Neural cell (in vitro differentiated cells): ENCODE measurements around the gene MYO1F. TPM values are rescaled to one million over a fixed set of nuclear protein-coding genes. Genes with fewer than 3 reads are reported as not detected.

Experiments used
- H2AFZ ChIP-seq: fragments of 200-600, 300-800 bp; sonication (generic), shearing (Covaris generic); 2 replicates; pipeline ENCODE4 v1.6.0; 2014; ENCODE audit warnings: low read depth, mild to moderate bottlenecking, antibody characterized with exemption, low read length, moderate library complexity
- H3F3A ChIP-seq: fragments of 200-600 bp; shearing (Covaris generic); 2 replicates; pipeline ENCODE4 v1.6.1; 2016; ENCODE audit warnings: mild to moderate bottlenecking, moderate library complexity, mixed read lengths, antibody characterized with exemption, low read length; ENCODE audit not compliant: insufficient read depth, poor library complexity, severe bottlenecking
- H3K27ac ChIP-seq: fragments of 200-600, 300-800 bp; sonication (generic), shearing (Covaris generic); 2 replicates; pipeline ENCODE4 v1.5.1; 2014; ENCODE audit warnings: mild to moderate bottlenecking, low read length, moderate library complexity
- H3K27me3 ChIP-seq: fragments of 300-800, 200-600 bp; sonication (generic), shearing (Covaris generic); 2 replicates; pipeline ENCODE4 v1.6.0; 2014; ENCODE audit warnings: mild to moderate bottlenecking, low read depth, low read length, moderate library complexity; ENCODE audit not compliant: insufficient read depth
- H3K36me3 ChIP-seq: fragments of 300-800, 200-600 bp; sonication (generic), shearing (Covaris generic); 2 replicates; pipeline ENCODE4 v1.5.1; 2014; ENCODE audit warnings: mild to moderate bottlenecking, antibody characterized with exemption, low read length, moderate library complexity; ENCODE audit not compliant: insufficient read depth
- H3K4me2 ChIP-seq: fragments of 300-800, 200-600 bp; sonication (generic), shearing (Covaris generic); 2 replicates; pipeline ENCODE4 v1.6.0; 2014; ENCODE audit warnings: mild to moderate bottlenecking, low read length
- H3K4me3 ChIP-seq: fragments of 300-800, 200-600 bp; sonication (generic), shearing (Covaris generic); 2 replicates; pipeline ENCODE4 v1.5.1; 2014; ENCODE audit warnings: mild to moderate bottlenecking, low read length, moderate library complexity
- H3K79me2 ChIP-seq: fragments of 200-600 bp; shearing (Covaris generic); replicated peaks from 2 replicates; pipeline ENCODE4 v1.6.0; 2014; ENCODE audit warnings: mild to moderate bottlenecking, low read length, moderate library complexity; ENCODE audit not compliant: insufficient read depth
- H3K9ac ChIP-seq: fragments of 300-800, 200-600 bp; sonication (generic), shearing (Covaris generic); 2 replicates; pipeline ENCODE4 v1.6.1; 2016; ENCODE audit warnings: mild to moderate bottlenecking, low read length, mixed read lengths
- H3K9me2 ChIP-seq: fragments of 200-600 bp; shearing (Covaris generic); 2 replicates; pipeline ENCODE4 v1.6.1; 2016; ENCODE audit warnings: mild to moderate bottlenecking, low read length, mixed read lengths; ENCODE audit not compliant: insufficient read depth
- H3K9me3 ChIP-seq: fragments of 200-600, 300-800 bp; sonication (generic), shearing (Covaris generic); 2 replicates; pipeline ENCODE4 v1.6.1; 2016; ENCODE audit warnings: mild to moderate bottlenecking, mixed run types, low read length, moderate library complexity, mixed read lengths
- H4K20me1 ChIP-seq: fragments of 200-600 bp; shearing (Covaris generic); 2 replicates; pipeline ENCODE4 v1.6.1; 2016; ENCODE audit warnings: mild to moderate bottlenecking, mixed run types; ENCODE audit not compliant: insufficient read depth
- EP300 ChIP-seq: fragments of 450-650 bp; conservative IDR thresholded peaks from 2 replicates; pipeline ENCODE4 v1.6.1; 2014; ENCODE audit warnings: antibody characterized with exemption, mild to moderate bottlenecking, moderate library complexity; ENCODE audit not compliant: poor library complexity, severe bottlenecking
- EZH2 ChIP-seq: fragments of 200-600, 300-800 bp; shearing (Covaris generic), sonication (generic); IDR thresholded peaks from 2 replicates; pipeline ENCODE4 v1.6.1; 2014; ENCODE audit warnings: antibody characterized with exemption, low read length, borderline replicate concordance, mild to moderate bottlenecking; ENCODE audit not compliant: insufficient read depth, poor library complexity, severe bottlenecking
- MXI1 ChIP-seq: fragments of 450-650 bp; conservative IDR thresholded peaks from 2 replicates; pipeline ENCODE4 v1.6.1; 2014; ENCODE audit warnings: antibody characterized with exemption, mild to moderate bottlenecking; ENCODE audit not compliant: poor library complexity, severe bottlenecking
- POLR2AphosphoS5 ChIP-seq: IDR thresholded peaks from 2 replicates; pipeline ENCODE4 v1.6.1; 2012
- RAD21 ChIP-seq: fragments of 450-650 bp; conservative IDR thresholded peaks from 2 replicates; pipeline ENCODE4 v1.6.1; 2014; ENCODE audit warnings: antibody characterized with exemption, mild to moderate bottlenecking, moderate library complexity
- SMC3 ChIP-seq: fragments of 450-650 bp; conservative IDR thresholded peaks from 2 replicates; pipeline ENCODE4 v1.6.1; 2014; ENCODE audit warnings: antibody characterized with exemption, mild to moderate bottlenecking, moderate library complexity; ENCODE audit not compliant: poor library complexity
- TAF1 ChIP-seq: IDR thresholded peaks from 2 replicates; pipeline ENCODE4 v1.6.1; 2012; ENCODE audit warnings: low read depth
- polyA plus RNA-seq: library from polyadenylated mRNA; depleted of rRNA; stranded (reverse); fragments of >200 nt; gene quantifications from 2 replicates; pipeline ENCODE4 v1.2.3, GENCODE V29; 2014
- TF ChIP-seq, protein P1 (sequence below): IDR thresholded peaks from 2 replicates; pipeline ENCODE4 v1.6.1; 2012; ENCODE audit warnings: borderline replicate concordance
- TF ChIP-seq, protein P2 (sequence below): fragments of 450-650 bp; IDR thresholded peaks from 2 replicates; pipeline ENCODE4 v1.5.1; 2014; ENCODE audit warnings: antibody characterized with exemption, mild to moderate bottlenecking, moderate library complexity; ENCODE audit not compliant: poor library complexity, severe bottlenecking

The MYO1F gene
- polyA plus RNA-seq, 1 donor from 2014 or later: 0.40 TPM

DNA sequence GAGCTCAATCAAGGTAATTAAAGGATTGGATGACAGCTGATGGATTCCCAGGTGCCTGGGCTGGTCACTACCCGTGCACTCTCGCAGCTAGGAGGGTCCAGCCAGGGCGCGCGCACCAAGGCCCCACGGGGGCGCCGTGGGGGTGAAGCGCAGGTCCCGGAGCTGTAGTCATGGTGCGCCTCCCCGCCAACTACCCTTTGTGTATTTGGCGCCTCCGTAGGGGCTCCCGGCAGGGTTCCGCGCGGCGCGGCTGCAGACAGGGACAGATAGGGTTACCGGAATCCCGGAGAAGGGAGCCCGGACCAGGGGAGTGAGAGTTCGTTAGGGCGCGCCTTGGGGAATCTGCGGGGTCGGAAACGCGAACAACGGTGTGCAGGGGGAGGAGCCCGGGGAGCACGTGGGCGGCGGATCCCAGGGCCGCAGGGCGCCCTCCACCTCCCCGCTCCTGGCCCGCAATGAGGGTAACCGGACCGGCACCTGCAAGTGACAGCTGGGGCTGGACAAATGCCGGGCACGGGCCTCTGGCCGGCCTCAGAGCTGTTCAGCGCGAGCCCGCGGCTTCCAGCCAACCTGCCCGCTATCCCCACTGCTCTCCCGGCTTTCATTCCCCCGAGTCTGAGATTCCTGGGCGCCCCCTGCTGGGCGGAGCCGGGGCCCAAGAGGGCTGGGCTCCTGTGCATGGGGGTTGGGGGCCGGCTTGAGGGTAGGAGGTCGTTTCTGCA, 71.4 kb downstream of the MYO1F start (continued):
- TF ChIP-seq, protein P1, sequence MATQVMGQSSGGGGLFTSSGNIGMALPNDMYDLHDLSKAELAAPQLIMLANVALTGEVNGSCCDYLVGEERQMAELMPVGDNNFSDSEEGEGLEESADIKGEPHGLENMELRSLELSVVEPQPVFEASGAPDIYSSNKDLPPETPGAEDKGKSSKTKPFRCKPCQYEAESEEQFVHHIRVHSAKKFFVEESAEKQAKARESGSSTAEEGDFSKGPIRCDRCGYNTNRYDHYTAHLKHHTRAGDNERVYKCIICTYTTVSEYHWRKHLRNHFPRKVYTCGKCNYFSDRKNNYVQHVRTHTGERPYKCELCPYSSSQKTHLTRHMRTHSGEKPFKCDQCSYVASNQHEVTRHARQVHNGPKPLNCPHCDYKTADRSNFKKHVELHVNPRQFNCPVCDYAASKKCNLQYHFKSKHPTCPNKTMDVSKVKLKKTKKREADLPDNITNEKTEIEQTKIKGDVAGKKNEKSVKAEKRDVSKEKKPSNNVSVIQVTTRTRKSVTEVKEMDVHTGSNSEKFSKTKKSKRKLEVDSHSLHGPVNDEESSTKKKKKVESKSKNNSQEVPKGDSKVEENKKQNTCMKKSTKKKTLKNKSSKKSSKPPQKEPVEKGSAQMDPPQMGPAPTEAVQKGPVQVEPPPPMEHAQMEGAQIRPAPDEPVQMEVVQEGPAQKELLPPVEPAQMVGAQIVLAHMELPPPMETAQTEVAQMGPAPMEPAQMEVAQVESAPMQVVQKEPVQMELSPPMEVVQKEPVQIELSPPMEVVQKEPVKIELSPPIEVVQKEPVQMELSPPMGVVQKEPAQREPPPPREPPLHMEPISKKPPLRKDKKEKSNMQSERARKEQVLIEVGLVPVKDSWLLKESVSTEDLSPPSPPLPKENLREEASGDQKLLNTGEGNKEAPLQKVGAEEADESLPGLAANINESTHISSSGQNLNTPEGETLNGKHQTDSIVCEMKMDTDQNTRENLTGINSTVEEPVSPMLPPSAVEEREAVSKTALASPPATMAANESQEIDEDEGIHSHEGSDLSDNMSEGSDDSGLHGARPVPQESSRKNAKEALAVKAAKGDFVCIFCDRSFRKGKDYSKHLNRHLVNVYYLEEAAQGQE: no peak
- peak; percentile 61 for TF ChIP-seq MXI1

- no peak overlapping the region for H3K27ac ChIP-seq
- no peaks in the 10 kb centered on the region for H3K9me2 ChIP-seq
- H3K79me2 ChIP-seq: no peaks in the 10 kb centered on the region
- no peaks in the 10 kb centered on the region for H3F3A ChIP-seq
- H2AFZ ChIP-seq: no peak overlapping the region
- no peak overlapping the region for H3K4me2 ChIP-seq
- no peaks in the 10 kb centered on the region for H4K20me1 ChIP-seq
- H3K36me3 ChIP-seq: no peaks in the 10 kb centered on the region
- no peak overlapping the region for H3K4me3 ChIP-seq
- H3K9ac ChIP-seq: no peak overlapping the region
- TF ChIP-seq, protein P2, sequence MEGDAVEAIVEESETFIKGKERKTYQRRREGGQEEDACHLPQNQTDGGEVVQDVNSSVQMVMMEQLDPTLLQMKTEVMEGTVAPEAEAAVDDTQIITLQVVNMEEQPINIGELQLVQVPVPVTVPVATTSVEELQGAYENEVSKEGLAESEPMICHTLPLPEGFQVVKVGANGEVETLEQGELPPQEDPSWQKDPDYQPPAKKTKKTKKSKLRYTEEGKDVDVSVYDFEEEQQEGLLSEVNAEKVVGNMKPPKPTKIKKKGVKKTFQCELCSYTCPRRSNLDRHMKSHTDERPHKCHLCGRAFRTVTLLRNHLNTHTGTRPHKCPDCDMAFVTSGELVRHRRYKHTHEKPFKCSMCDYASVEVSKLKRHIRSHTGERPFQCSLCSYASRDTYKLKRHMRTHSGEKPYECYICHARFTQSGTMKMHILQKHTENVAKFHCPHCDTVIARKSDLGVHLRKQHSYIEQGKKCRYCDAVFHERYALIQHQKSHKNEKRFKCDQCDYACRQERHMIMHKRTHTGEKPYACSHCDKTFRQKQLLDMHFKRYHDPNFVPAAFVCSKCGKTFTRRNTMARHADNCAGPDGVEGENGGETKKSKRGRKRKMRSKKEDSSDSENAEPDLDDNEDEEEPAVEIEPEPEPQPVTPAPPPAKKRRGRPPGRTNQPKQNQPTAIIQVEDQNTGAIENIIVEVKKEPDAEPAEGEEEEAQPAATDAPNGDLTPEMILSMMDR: no peak
- TF ChIP-seq RAD21 (no peak), TAF1 (no peak), SMC3 (no peak), EZH2 (no peak), MXI1 (no peak), EP300 (no peak), POLR2AphosphoS5 (no peak)
- TF ChIP-seq, protein P1: no peak
- no peaks in the 10 kb centered on the region for H3K9me3 ChIP-seq
- no peaks in the 10 kb centered on the region for H3K27me3 ChIP-seq
These were observed 72.3 kb downstream of the MYO1F start for GRCh38 chr19:8504919-8505318.
